HCT116 (cell line): Measurements from ENCODE around the gene PDE4B. TPM values are rescaled to one million over a fixed set of nuclear protein-coding genes. Genes with fewer than 3 reads are reported as not detected.

ENCODE experiments used
- ATAC-seq: fragments of 200-7000 bp; cut with Tn5 transposase; 2 replicates; pipeline ENCODE4 v1.9.1; 2020; ENCODE audit warnings: mild to moderate bottlenecking, moderate library complexity
- BruUV-seq: library from RNA; stranded (reverse); fragments of 400-500 nt; replicated peaks from 2 replicates; lab custom pipeline; 2021; lab: Mats Ljungman, UMichigan
- CTCF ChIA-PET: fragments of 300-600 bp; sonication (Branson Sonifier 250); formaldehyde crosslinking; loops from one replicate; lab custom pipeline; 2021; ENCODE audit warnings: antibody characterized with exemption; lab: Charles Lee
- POLR2A ChIA-PET: fragments of 300-600, 350-600 bp; sonication (Branson Sonifier 250); formaldehyde crosslinking; loops from one replicate; lab custom pipeline; 2021; ENCODE audit warnings: antibody characterized with exemption; lab: Charles Lee
- RAD21 ChIA-PET, 2 experiments: fragments of 300-600 bp; sonication (Branson Sonifier 250); formaldehyde crosslinking; loops; one replicate each; lab custom pipeline; 2023; ENCODE audit warnings: low total read pairs in 2 of 2; ENCODE audit not compliant: uncharacterized antibody in 2 of 2, unreplicated experiment in 2 of 2, low non-redundant PET in 1 of 2; lab: Charles Lee
- DNase-seq: peaks from one replicate; pipeline ENCODE4 v3.0.0-alpha.2; 2010; ENCODE audit warnings: low read depth, low spot score
- H2AFZ ChIP-seq: fragments of 200-600 bp; shearing (Covaris generic), sonication (generic); 2 replicates; pipeline ENCODE4 v1.6.1; 2017; ENCODE audit warnings: low read depth, mixed run types, mixed read lengths, antibody characterized with exemption, low read length; ENCODE audit not compliant: poor library complexity, severe bottlenecking
- H3K27ac ChIP-seq: 2 replicates; pipeline ENCODE4 v1.5.1; 2012; ENCODE audit warnings: low read depth, low read length
- H3K27me3 ChIP-seq: fragments of 200-600 bp; sonication (generic); 2 replicates; pipeline ENCODE4 v1.6.1; 2016; ENCODE audit warnings: mixed run types, low read length, mixed read lengths; ENCODE audit not compliant: insufficient read depth
- H3K36me3 ChIP-seq, 2 experiments: fragments of 200-500 bp in 1 of 2; fragments of 200-600 bp in 1 of 2; sonication (Bioruptor generic) in 1 of 2; sonication (generic) in 1 of 2; 2 replicates each; pipeline versions ENCODE4 v1.5.1 to v1.6.1; 2014 to 2016; ENCODE audit warnings: low read length in 2 of 2, inconsistent platforms in 1 of 2, mixed read lengths in 1 of 2, mixed run types in 1 of 2; ENCODE audit not compliant: insufficient read depth in 2 of 2, control insufficient read depth in 1 of 2
- H3K4me1 ChIP-seq, 2 experiments: fragments of 200-600 bp in 1 of 2; sonication (generic) in 1 of 2; 2 replicates each; pipeline versions ENCODE4 v1.5.1 to v1.6.1; 2012 to 2017; ENCODE audit warnings: low read length in 2 of 2, inconsistent platforms in 1 of 2, mild to moderate bottlenecking in 1 of 2, mixed read lengths in 1 of 2, mixed run types in 1 of 2, moderate library complexity in 1 of 2; ENCODE audit not compliant: insufficient read depth in 2 of 2, control insufficient read depth in 1 of 2
- H3K4me2 ChIP-seq: fragments of 200-600 bp; sonication (generic); 2 replicates; pipeline ENCODE4 v1.6.1; 2017; ENCODE audit warnings: mixed run types, low read length, mixed read lengths
- H3K4me3 ChIP-seq, 2 experiments: fragments of 200-600 bp in 1 of 2; sonication (generic) in 1 of 2; replicated peaks in 1 of 2; 2 replicates each; pipeline ENCODE4 v1.5.1; 2011 to 2016; ENCODE audit warnings: low read length in 2 of 2, control low read depth in 1 of 2, low read depth in 1 of 2, mild to moderate bottlenecking in 1 of 2, mixed read lengths in 1 of 2, mixed run types in 1 of 2
- H3K79me2 ChIP-seq: fragments of 200-600 bp; sonication (generic); 2 replicates; pipeline ENCODE4 v1.6.1; 2017; ENCODE audit warnings: mild to moderate bottlenecking, mixed run types, low read length, moderate library complexity, mixed read lengths; ENCODE audit not compliant: insufficient read depth
- H3K9ac ChIP-seq: fragments of 200-600 bp; sonication (generic); 2 replicates; pipeline ENCODE4 v1.6.1; 2016; ENCODE audit warnings: low read length, mixed read lengths
- H3K9me2 ChIP-seq: fragments of 200-600 bp; sonication (generic), shearing (Covaris generic); 2 replicates; pipeline ENCODE4 v1.6.1; 2017; ENCODE audit warnings: mixed run types, mild to moderate bottlenecking, moderate library complexity; ENCODE audit not compliant: insufficient read depth
- H3K9me3 ChIP-seq, 2 experiments: fragments of 200-500 bp in 1 of 2; fragments of 200-600 bp in 1 of 2; sonication (Bioruptor generic) in 1 of 2; sonication (generic) in 1 of 2; 2 replicates each; pipeline ENCODE4 v1.6.1; 2014 to 2017; ENCODE audit warnings: low read length in 2 of 2, mixed read lengths in 2 of 2, inconsistent platforms in 1 of 2, low read depth in 1 of 2, mild to moderate bottlenecking in 1 of 2, mixed run types in 1 of 2, moderate library complexity in 1 of 2; ENCODE audit not compliant: control insufficient read depth in 1 of 2, insufficient read depth in 1 of 2
- H4K20me1 ChIP-seq: fragments of 200-600 bp; sonication (generic), shearing (Covaris generic); 2 replicates; pipeline ENCODE4 v1.6.1; 2017; ENCODE audit warnings: mixed run types, mild to moderate bottlenecking, moderate library complexity; ENCODE audit not compliant: insufficient read depth
- CBX3 ChIP-seq: IDR thresholded peaks from 2 replicates; pipeline ENCODE4 v1.6.1; 2012; ENCODE audit warnings: low read depth
- EZH2 ChIP-seq: fragments of 200-600 bp; sonication (generic); IDR thresholded peaks from 2 replicates; pipeline ENCODE4 v1.6.1; 2017; ENCODE audit warnings: antibody characterized with exemption, mixed run types
- FOSL1 ChIP-seq: IDR thresholded peaks from 2 replicates; pipeline ENCODE4 v1.6.1; 2012; ENCODE audit warnings: low read depth
- POLR2A ChIP-seq: IDR thresholded peaks from 2 replicates; pipeline ENCODE4 v1.7.0; 2011; ENCODE audit warnings: borderline replicate concordance; ENCODE audit not compliant: insufficient read depth, insufficient read length; ENCODE audit errors: extremely low read depth
- SRF ChIP-seq: IDR thresholded peaks from 2 replicates; pipeline ENCODE4 v1.6.1; 2012; ENCODE audit warnings: low read depth
- TCF7L2 ChIP-seq: IDR thresholded peaks from 2 replicates; pipeline ENCODE4 v1.7.0; 2011; ENCODE audit warnings: borderline replicate concordance, inconsistent platforms; ENCODE audit not compliant: insufficient read depth, insufficient read length; ENCODE audit errors: extremely low read depth
- ZNF274 ChIP-seq: fragments of 200-500 bp; sonication (Bioruptor generic); IDR thresholded peaks from 2 replicates; pipeline ENCODE4 v1.6.1; 2014; ENCODE audit warnings: mild to moderate bottlenecking, low read depth, low read length, inconsistent platforms
- intact Hi-C: fragments of 100-400 bp; cut with micrococcal nuclease; formaldehyde crosslinking; loops from 2 replicates; pipeline ENCODE4 v1.10.0; 2022
- total RNA-seq: library from RNA; stranded (reverse); gene quantifications from one replicate; pipeline ENCODE4 v1.2.1, GENCODE V29; 2021; ENCODE audit not compliant: unreplicated experiment
- TF ChIP-seq, protein P1 (sequence below): IDR thresholded peaks from 2 replicates; pipeline ENCODE4 v1.6.1; 2012
- TF ChIP-seq, protein P2 (sequence below): IDR thresholded peaks from 2 replicates; pipeline ENCODE4 v1.6.1; 2012; ENCODE audit warnings: low read depth
- TF ChIP-seq, protein P3 (sequence below), 3 experiments: fragments of 200-600 bp in 1 of 3; sonication (generic) in 1 of 3; IDR thresholded peaks in 2 of 3; conservative IDR thresholded peaks in 1 of 3; 2 replicates each; pipeline ENCODE4 v1.5.1; 2012 to 2017; ENCODE audit warnings: low read depth in 2 of 3, low read length in 2 of 3, antibody characterized with exemption in 1 of 3, borderline replicate concordance in 1 of 3, control low read depth in 1 of 3, mild to moderate bottlenecking in 1 of 3, mixed read lengths in 1 of 3, mixed run types in 1 of 3, moderate library complexity in 1 of 3; ENCODE audit not compliant: insufficient read depth in 1 of 3
- TF ChIP-seq, protein P4 (sequence below): IDR thresholded peaks from 2 replicates; pipeline ENCODE4 v1.6.1; 2011; ENCODE audit warnings: mild to moderate bottlenecking, low read length, moderate library complexity; ENCODE audit not compliant: insufficient replicate concordance; ENCODE audit errors: extremely low read depth

Gene PDE4B
- total RNA-seq, 1 experiment from 2014 or later, result 76.9 TPM

DNA sequence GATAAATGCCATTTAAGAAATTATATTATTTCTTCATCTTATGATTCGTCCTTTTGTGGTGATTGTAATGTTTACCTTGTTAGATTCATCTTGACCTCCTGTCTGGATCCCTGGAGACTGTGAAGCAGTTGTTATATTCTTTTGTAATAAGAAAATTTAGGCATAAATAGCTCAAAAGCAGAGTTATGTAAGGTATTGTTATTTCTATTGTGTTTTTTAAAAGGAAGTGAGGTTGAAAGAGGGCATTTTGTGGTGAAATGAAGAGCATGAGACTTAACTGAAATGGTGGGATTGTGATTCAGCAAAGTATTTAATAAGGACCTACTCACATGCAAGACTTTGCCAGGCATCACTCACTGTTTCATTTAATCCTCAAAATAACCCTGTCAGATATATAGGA is 104.0 kb downstream of the PDE4B start:
- H3K4me1 ChIP-seq, result no peaks in the 10 kb centered on the region
- H3K4me2 ChIP-seq, result no peak overlapping the region
- H3K36me3 ChIP-seq, result no peaks in the 10 kb centered on the region
- intact Hi-C loops, result no loop called here
- H4K20me1 ChIP-seq, result no peaks in the 10 kb centered on the region
- H3K9me3 ChIP-seq, result no peaks in the 10 kb centered on the region
- no peaks in the 10 kb centered on the region for H3K9me2 ChIP-seq
- no peaks in the 10 kb centered on the region for H3K79me2 ChIP-seq
- H3K4me3 ChIP-seq, result no peak overlapping the region
- ChIA-PET CTCF (no interaction called here), POLR2A (no interaction called here), RAD21 (no interaction called here)
- no peak overlapping the region for H2AFZ ChIP-seq
- no peak overlapping the region for H3K9ac ChIP-seq
- H3K27ac ChIP-seq, result no peak overlapping the region
- ATAC-seq, result no peak
- BruUV-seq, result no TSS peak
- TF ChIP-seq TCF7L2 (no peak), FOSL1 (no peak), ZNF274 (no peak)
- TF ChIP-seq, protein P1, sequence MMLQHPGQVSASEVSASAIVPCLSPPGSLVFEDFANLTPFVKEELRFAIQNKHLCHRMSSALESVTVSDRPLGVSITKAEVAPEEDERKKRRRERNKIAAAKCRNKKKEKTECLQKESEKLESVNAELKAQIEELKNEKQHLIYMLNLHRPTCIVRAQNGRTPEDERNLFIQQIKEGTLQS, result no peak
- TF ChIP-seq, all 23 proteins: peak for 0
- no peak for DNase-seq
- no peaks in the 10 kb centered on the region for H3K27me3 ChIP-seq

DNA sequence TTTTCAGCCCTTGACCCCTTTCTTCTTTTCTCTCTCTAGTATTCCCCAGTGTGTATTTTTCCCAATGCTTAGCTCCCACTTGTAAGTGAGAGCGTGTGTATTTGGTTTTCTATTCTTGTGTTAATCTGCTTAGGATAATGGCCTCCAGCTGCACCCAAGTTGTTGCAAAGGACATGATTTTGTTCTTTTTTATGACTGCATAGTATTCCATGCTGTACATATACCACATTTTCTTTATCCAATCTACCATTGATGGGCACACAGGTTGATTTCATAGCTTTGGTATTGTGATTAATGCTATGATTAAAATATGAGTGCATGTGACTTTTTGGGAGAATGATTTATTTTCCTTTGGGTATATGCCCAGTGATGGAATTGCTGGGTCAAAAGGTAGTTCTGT is 104.8 kb downstream of the PDE4B start:
- no peaks in the 10 kb centered on the region for H3K79me2 ChIP-seq
- H3K9me3 ChIP-seq, result no peaks in the 10 kb centered on the region
- ChIA-PET CTCF (no interaction called here), RAD21 (no interaction called here), POLR2A (no interaction called here)
- H3K36me3 ChIP-seq, result no peaks in the 10 kb centered on the region
- no peaks in the 10 kb centered on the region for H3K4me1 ChIP-seq
- DNase-seq (no peak), ATAC-seq (no peak)
- H2AFZ ChIP-seq, result no peak overlapping the region
- H3K9me2 ChIP-seq, result no peaks in the 10 kb centered on the region
- no peaks in the 10 kb centered on the region for H3K27me3 ChIP-seq
- no TSS peak for BruUV-seq
- H4K20me1 ChIP-seq, result no peaks in the 10 kb centered on the region
- H3K27ac ChIP-seq, result no peak overlapping the region
- no peak overlapping the region for H3K9ac ChIP-seq
- no peak overlapping the region for H3K4me3 ChIP-seq
- no peak overlapping the region for H3K4me2 ChIP-seq
- intact Hi-C loops, result no loop called here
- TF ChIP-seq SRF, result no peak
- no peak for TF ChIP-seq CBX3
- TF ChIP-seq, protein P2, sequence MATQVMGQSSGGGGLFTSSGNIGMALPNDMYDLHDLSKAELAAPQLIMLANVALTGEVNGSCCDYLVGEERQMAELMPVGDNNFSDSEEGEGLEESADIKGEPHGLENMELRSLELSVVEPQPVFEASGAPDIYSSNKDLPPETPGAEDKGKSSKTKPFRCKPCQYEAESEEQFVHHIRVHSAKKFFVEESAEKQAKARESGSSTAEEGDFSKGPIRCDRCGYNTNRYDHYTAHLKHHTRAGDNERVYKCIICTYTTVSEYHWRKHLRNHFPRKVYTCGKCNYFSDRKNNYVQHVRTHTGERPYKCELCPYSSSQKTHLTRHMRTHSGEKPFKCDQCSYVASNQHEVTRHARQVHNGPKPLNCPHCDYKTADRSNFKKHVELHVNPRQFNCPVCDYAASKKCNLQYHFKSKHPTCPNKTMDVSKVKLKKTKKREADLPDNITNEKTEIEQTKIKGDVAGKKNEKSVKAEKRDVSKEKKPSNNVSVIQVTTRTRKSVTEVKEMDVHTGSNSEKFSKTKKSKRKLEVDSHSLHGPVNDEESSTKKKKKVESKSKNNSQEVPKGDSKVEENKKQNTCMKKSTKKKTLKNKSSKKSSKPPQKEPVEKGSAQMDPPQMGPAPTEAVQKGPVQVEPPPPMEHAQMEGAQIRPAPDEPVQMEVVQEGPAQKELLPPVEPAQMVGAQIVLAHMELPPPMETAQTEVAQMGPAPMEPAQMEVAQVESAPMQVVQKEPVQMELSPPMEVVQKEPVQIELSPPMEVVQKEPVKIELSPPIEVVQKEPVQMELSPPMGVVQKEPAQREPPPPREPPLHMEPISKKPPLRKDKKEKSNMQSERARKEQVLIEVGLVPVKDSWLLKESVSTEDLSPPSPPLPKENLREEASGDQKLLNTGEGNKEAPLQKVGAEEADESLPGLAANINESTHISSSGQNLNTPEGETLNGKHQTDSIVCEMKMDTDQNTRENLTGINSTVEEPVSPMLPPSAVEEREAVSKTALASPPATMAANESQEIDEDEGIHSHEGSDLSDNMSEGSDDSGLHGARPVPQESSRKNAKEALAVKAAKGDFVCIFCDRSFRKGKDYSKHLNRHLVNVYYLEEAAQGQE, result no peak
- TF ChIP-seq, protein P3, sequence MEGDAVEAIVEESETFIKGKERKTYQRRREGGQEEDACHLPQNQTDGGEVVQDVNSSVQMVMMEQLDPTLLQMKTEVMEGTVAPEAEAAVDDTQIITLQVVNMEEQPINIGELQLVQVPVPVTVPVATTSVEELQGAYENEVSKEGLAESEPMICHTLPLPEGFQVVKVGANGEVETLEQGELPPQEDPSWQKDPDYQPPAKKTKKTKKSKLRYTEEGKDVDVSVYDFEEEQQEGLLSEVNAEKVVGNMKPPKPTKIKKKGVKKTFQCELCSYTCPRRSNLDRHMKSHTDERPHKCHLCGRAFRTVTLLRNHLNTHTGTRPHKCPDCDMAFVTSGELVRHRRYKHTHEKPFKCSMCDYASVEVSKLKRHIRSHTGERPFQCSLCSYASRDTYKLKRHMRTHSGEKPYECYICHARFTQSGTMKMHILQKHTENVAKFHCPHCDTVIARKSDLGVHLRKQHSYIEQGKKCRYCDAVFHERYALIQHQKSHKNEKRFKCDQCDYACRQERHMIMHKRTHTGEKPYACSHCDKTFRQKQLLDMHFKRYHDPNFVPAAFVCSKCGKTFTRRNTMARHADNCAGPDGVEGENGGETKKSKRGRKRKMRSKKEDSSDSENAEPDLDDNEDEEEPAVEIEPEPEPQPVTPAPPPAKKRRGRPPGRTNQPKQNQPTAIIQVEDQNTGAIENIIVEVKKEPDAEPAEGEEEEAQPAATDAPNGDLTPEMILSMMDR (IDR thresholded peaks at IDR 0.05 in 2 of 3, conservative IDR thresholded peaks at IDR 0.05 in 1 of 3; ENCODE audit: borderline replicate concordance in 1 of 3, insufficient read depth in 1 of 3, low read depth in 2 of 3, low read length in 2 of 3), result no peak
- no peak for TF ChIP-seq POLR2A
- TF ChIP-seq TCF7L2, result no peak
- TF ChIP-seq, protein P1, result no peak
- TF ChIP-seq, protein P4, sequence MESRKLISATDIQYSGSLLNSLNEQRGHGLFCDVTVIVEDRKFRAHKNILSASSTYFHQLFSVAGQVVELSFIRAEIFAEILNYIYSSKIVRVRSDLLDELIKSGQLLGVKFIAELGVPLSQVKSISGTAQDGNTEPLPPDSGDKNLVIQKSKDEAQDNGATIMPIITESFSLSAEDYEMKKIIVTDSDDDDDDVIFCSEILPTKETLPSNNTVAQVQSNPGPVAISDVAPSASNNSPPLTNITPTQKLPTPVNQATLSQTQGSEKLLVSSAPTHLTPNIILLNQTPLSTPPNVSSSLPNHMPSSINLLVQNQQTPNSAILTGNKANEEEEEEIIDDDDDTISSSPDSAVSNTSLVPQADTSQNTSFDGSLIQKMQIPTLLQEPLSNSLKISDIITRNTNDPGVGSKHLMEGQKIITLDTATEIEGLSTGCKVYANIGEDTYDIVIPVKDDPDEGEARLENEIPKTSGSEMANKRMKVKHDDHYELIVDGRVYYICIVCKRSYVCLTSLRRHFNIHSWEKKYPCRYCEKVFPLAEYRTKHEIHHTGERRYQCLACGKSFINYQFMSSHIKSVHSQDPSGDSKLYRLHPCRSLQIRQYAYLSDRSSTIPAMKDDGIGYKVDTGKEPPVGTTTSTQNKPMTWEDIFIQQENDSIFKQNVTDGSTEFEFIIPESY, result no peak
- no peak for TF ChIP-seq EZH2
- TF ChIP-seq ZNF274, result no peak
